HepG2 (cell line): ENCODE measurements around the gene ERV3-1. TPM values are rescaled to one million over a fixed set of nuclear protein-coding genes. Genes with fewer than 3 reads are reported as not detected.

Experiments
- BCL3 ChIP-seq: sonication (generic); formaldehyde crosslinking; IDR thresholded peaks from 2 replicates; pipeline ENCODE4 v1.5.1; 2020; ENCODE audit warnings: mild to moderate bottlenecking, missing genetic modification reagents, moderate library complexity
- DRAP1 ChIP-seq: IDR thresholded peaks from 2 replicates; pipeline ENCODE4 v1.6.1; 2016; ENCODE audit warnings: missing genetic modification reagents, missing compliant biosample characterization
- EED ChIP-seq: sonication (generic); formaldehyde crosslinking; IDR thresholded peaks from 2 replicates; pipeline ENCODE4 v1.5.0; 2020; ENCODE audit warnings: mild to moderate bottlenecking, missing genetic modification reagents
- ELF3 ChIP-seq: IDR thresholded peaks from 2 replicates; pipeline ENCODE4 v1.6.1; 2016; ENCODE audit warnings: missing genetic modification reagents, missing compliant biosample characterization
- GMEB2 ChIP-seq: IDR thresholded peaks from 2 replicates; pipeline ENCODE4 v1.6.1; 2016; ENCODE audit warnings: missing biosample characterization, missing genetic modification reagents, low read depth
- HMGXB3 ChIP-seq: sonication (generic); formaldehyde crosslinking; IDR thresholded peaks from 2 replicates; pipeline ENCODE4 v1.4.0; 2020; ENCODE audit warnings: missing genetic modification reagents, borderline replicate concordance
- KMT2B ChIP-seq: IDR thresholded peaks from 2 replicates; pipeline ENCODE4 v1.6.1; 2016; ENCODE audit warnings: missing genetic modification reagents, missing compliant biosample characterization
- MEIS1 ChIP-seq: sonication (generic); formaldehyde crosslinking; IDR thresholded peaks from 2 replicates; pipeline ENCODE4 v1.9.0; 2021; ENCODE audit warnings: mild to moderate bottlenecking, missing genetic modification reagents, moderate library complexity, borderline replicate concordance
- REXO4 ChIP-seq: sonication (generic); formaldehyde crosslinking; IDR thresholded peaks from 2 replicates; pipeline ENCODE4 v1.8.0; 2022; ENCODE audit warnings: missing genetic modification reagents, mild to moderate bottlenecking, borderline replicate concordance
- TCF12 ChIP-seq, 2 experiments: fragments of 450-650 bp in 1 of 2; sonication (generic) in 1 of 2; formaldehyde crosslinking in 1 of 2; IDR thresholded peaks; 2 replicates each; pipeline versions ENCODE4 v1.6.1 to v1.8.0; 2017 to 2022; ENCODE audit warnings: antibody characterized with exemption in 1 of 2, mild to moderate bottlenecking in 1 of 2, missing genetic modification reagents in 1 of 2, moderate library complexity in 1 of 2
- TEF ChIP-seq: sonication (generic); formaldehyde crosslinking; IDR thresholded peaks from 2 replicates; pipeline ENCODE4 v1.5.0; 2020; ENCODE audit warnings: missing genetic modification reagents
- THAP8 ChIP-seq: sonication (generic); formaldehyde crosslinking; IDR thresholded peaks from 2 replicates; pipeline ENCODE4 v1.5.1; 2020; ENCODE audit warnings: missing genetic modification reagents, mild to moderate bottlenecking, borderline replicate concordance
- ZHX1 ChIP-seq: sonication (generic); formaldehyde crosslinking; IDR thresholded peaks from 2 replicates; pipeline ENCODE4 v1.8.1; 2022; ENCODE audit warnings: low read depth, mild to moderate bottlenecking, missing genetic modification reagents
- ZNF30 ChIP-seq: sonication (generic); formaldehyde crosslinking; IDR thresholded peaks from 2 replicates; pipeline ENCODE4 v1.5.0; 2020; ENCODE audit warnings: mild to moderate bottlenecking, missing genetic modification reagents
- ZNF556 ChIP-seq: sonication (generic); formaldehyde crosslinking; IDR thresholded peaks from 2 replicates; pipeline ENCODE4 v1.4.0; 2020; ENCODE audit warnings: mild to moderate bottlenecking, missing genetic modification reagents, borderline replicate concordance
- polyA plus RNA-seq, 8 experiments: library from polyadenylated mRNA; depleted of rRNA in 3 of 8; stranded (reverse) in 7 of 8; unstranded in 1 of 8; fragments of >200 nt; fragmentation: Illumina TruSeq in 4 of 8; extraction: Trizol in 4 of 8; gene quantifications; 2 replicates each; pipeline versions ENCODE4 v1.2.1 to v1.2.3, GENCODE V29; 2011 to 2016; ENCODE audit warnings: low read depth in 4 of 8, missing spikeins in 1 of 8, mixed read lengths in 1 of 8; ENCODE audit not compliant: insufficient read depth in 1 of 8
- total RNA-seq, 5 experiments: library from RNA; depleted of rRNA; stranded (reverse); fragments of >200 nt; fragmentation: Illumina TruSeq; extraction: Trizol; gene quantifications; 2 replicates each; pipeline ENCODE4 v1.2.3, GENCODE V29; 2016; ENCODE audit warnings: low read depth in 1 of 5

ERV3-1 gene
- total and polyA plus RNA-seq, 2 of the 13 experiments (the other 11 are each of a cell fraction or from before 2014, with no cell fraction given), result 20.4 to 86.3 TPM

GRCh38 chr7:64999165-65000004 is 7.1 kb downstream of the ERV3-1 start (continued):
- no peak for TF ChIP-seq TCF12 (IDR thresholded peaks at IDR 0.05)
- TF ChIP-seq TCF12 (CRISPR knock-in tag; IDR thresholded peaks at IDR 0.05), result peak; percentile 95; the same call in 1 of the 2 replicates
- TF ChIP-seq MEIS1 (CRISPR knock-in tag), result peak; percentile 99
- peak; percentile 61 for TF ChIP-seq DRAP1 (CRISPR knock-in tag)
- no peak; the same call in 1 of the 2 replicates for TF ChIP-seq BCL3 (CRISPR knock-in tag)
- TF ChIP-seq THAP8, result no peak
- TF ChIP-seq ZNF30 (CRISPR knock-in tag), result no peak
- TF ChIP-seq GMEB2, result 0 out of 2 replicates have a peak, but pooled peaks have one; percentile 15
- TF ChIP-seq KMT2B (CRISPR knock-in tag), result no peak
- TF ChIP-seq HMGXB3 (CRISPR knock-in tag), result peak; percentile 75; the same call in 1 of the 2 replicates
- TF ChIP-seq ELF3 (CRISPR knock-in tag), result peak; percentile 96
- TF ChIP-seq REXO4, result no peak
- TF ChIP-seq ZHX1, result no peak
- no peak for TF ChIP-seq TEF (CRISPR knock-in tag)
- peak; percentile 44; the same call in 1 of the 2 replicates for TF ChIP-seq ZNF556 (CRISPR knock-in tag)
- TF ChIP-seq EED, result no peak
